GM19452 (cell line): Measurements from ENCODE around the gene CACNA1G.

Experiments
- ATAC-seq: cut with Tn5 transposase; IDR thresholded peaks from one replicate; pipeline ENCODE4 v1.9.1; 2021; ENCODE audit not compliant: unreplicated experiment

CACNA1G gene

GRCh38 chr17:50565402-50566350 lies 5.2 kb downstream of the CACNA1G start:
- no peak for ATAC-seq

- no peak for ATAC-seq
Observed at GRCh38 chr17:50566886-50567285, 6.4 kb downstream of the CACNA1G start.

- no peak for ATAC-seq
Observed at GRCh38 chr17:50568659-50569058, 8.1 kb downstream of the CACNA1G start.

- no peak for ATAC-seq
Observed at GRCh38 chr17:50569592-50569991, 9.1 kb downstream of the CACNA1G start.

GRCh38 chr17:50570032-50570431 lies 9.5 kb downstream of the CACNA1G start:
- ATAC-seq = no peak

- no peak for ATAC-seq
Observed at GRCh38 chr17:50570528-50570927, 10.0 kb downstream of the CACNA1G start.

- ATAC-seq = no peak
Observed at GRCh38 chr17:50571681-50572080, 11.2 kb downstream of the CACNA1G start.

- no peak for ATAC-seq
Observed at GRCh38 chr17:50572541-50572940, 12.0 kb downstream of the CACNA1G start.

GRCh38 chr17:50573866-50574611 lies 13.5 kb downstream of the CACNA1G start:
- ATAC-seq = no peak

- no peak for ATAC-seq
Observed at GRCh38 chr17:50575581-50576210, 15.2 kb downstream of the CACNA1G start.

GRCh38 chr17:50576864-50577263 lies 16.3 kb downstream of the CACNA1G start:
- no peak for ATAC-seq

GRCh38 chr17:50577451-50577954 lies 17.0 kb downstream of the CACNA1G start:
- no peak for ATAC-seq

GRCh38 chr17:50578173-50578572 lies 17.7 kb downstream of the CACNA1G start:
- no peak for ATAC-seq

- no peak for ATAC-seq
Observed at GRCh38 chr17:50579399-50579798, 18.9 kb downstream of the CACNA1G start.

- ATAC-seq = no peak
Observed at GRCh38 chr17:50580646-50581045, 20.1 kb downstream of the CACNA1G start.

- ATAC-seq = no peak
Observed at GRCh38 chr17:50581316-50581715, 20.8 kb downstream of the CACNA1G start.

GRCh38 chr17:50582741-50583140 lies 22.2 kb downstream of the CACNA1G start:
- no peak for ATAC-seq

- no peak for ATAC-seq
Observed at GRCh38 chr17:50583641-50584040, 23.1 kb downstream of the CACNA1G start.

GRCh38 chr17:50584116-50584515 lies 23.6 kb downstream of the CACNA1G start:
- ATAC-seq = no peak

GRCh38 chr17:50584749-50585148 lies 24.2 kb downstream of the CACNA1G start:
- ATAC-seq = no peak

- ATAC-seq = no peak
Observed at GRCh38 chr17:50585346-50585745, 24.8 kb downstream of the CACNA1G start.
